Stimulated activated CD8-positive, alpha-beta memory T cell treated with anti-CD3 and anti-CD28 coated beads, Interleukin-7, amount 100 ng/mL, for 48 hours (primary cell): ENCODE data around the gene MYH9.

Source experiments
- DNase-seq, 2 donors: peaks; one replicate each; pipeline ENCODE4 v3.0.0-alpha.2; 2020; ENCODE audit warnings: low read depth in 1 of 2; ENCODE audit errors: extremely low read depth in 1 of 2

The MYH9 gene

GRCh38 chr22:36332623-36333332 lies 55.0 kb downstream of the MYH9 start:
- peak; percentile 36 to 68 for DNase-seq

GRCh38 chr22:36331912-36332622 lies 55.7 kb downstream of the MYH9 start:
- peak in 1 of 2 donors; percentile 40 for DNase-seq

GRCh38 chr22:36331306-36331911 lies 56.4 kb downstream of the MYH9 start:
- peak; percentile 61 to 85 for DNase-seq

- DNase-seq, result no peak
Measured at GRCh38 chr22:36330655-36331305, 57.0 kb downstream of the MYH9 start.

GRCh38 chr22:36330127-36330526 lies 57.6 kb downstream of the MYH9 start:
- DNase-seq, result no peak

- DNase-seq, result peak; percentile 72 to 92
Measured at GRCh38 chr22:36329254-36330078, 58.3 kb downstream of the MYH9 start.

- peak in 1 of 2 donors; percentile 52 for DNase-seq
Measured at GRCh38 chr22:36328635-36329253, 59.0 kb downstream of the MYH9 start.

- no peak for DNase-seq
Measured at GRCh38 chr22:36327922-36328551, 59.7 kb downstream of the MYH9 start.

GRCh38 chr22:36326178-36327161 lies 61.3 kb downstream of the MYH9 start:
- DNase-seq, result no peak

- no peak for DNase-seq
Measured at GRCh38 chr22:36325154-36326031, 62.4 kb downstream of the MYH9 start.

GRCh38 chr22:36324414-36324813 lies 63.4 kb downstream of the MYH9 start:
- DNase-seq, result no peak

GRCh38 chr22:36323855-36324331 lies 63.9 kb downstream of the MYH9 start:
- DNase-seq, result no peak

- DNase-seq, result no peak
Measured at GRCh38 chr22:36323182-36323854, 64.4 kb downstream of the MYH9 start.

GRCh38 chr22:36322602-36322915 lies 65.2 kb downstream of the MYH9 start:
- DNase-seq, result no peak

- DNase-seq, result no peak
Measured at GRCh38 chr22:36321797-36322601, 65.8 kb downstream of the MYH9 start.

- no peak for DNase-seq
Measured at GRCh38 chr22:36320553-36320952, 67.2 kb downstream of the MYH9 start.
